ENCODE data around the gene ATG7. TPM values are rescaled to one million over a fixed set of nuclear protein-coding genes. Genes with fewer than 3 reads are reported as not detected.

ATG7 gene
- total and polyA plus RNA-seq, 2 experiments from 2014 or later: 22.2 to 22.9 TPM

DNA sequence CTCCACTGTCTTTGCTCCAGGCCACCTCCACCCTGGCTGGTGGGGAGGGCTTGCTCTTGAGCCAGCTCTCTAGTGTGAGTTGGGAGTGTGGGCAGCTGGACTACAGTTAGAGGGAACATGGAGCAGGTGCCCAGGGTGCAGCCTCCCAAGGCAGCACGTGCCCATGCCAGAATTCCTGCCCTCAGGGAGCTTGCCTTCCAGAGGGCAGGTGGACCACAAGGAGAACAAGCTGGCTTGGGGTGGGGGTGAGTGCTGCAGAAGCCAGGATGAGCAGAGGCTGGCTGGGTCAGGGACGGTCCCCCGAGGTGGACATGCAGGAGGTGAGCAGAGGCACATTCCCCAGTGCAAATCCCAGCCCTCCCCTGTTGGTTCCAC is 282.0 kb downstream of the ATG7 start:
- no peaks in the 10 kb centered on the region for H3K4me1 ChIP-seq (ENCODE audit: low read depth)

DNA sequence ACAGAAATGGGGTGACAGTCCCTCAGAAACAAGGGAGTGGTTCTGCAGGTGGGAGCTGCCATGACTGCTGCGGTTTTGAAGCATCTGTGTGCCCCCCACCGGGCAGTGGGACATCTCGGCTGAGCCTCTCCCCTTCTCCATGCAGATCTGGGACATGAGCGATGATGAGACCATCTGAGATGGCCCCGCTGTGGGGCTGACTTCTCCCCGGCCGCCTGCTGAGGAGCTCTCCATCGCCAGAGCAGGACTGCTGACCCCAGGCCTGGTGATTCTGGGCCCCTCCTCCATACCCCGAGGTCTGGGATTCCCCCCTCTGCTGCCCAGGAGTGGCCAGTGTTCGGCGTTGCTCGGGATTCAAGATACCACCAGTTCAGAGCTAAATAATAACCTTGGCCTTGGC is 282.5 kb downstream of the ATG7 start:
- H3K9me3 ChIP-seq (ENCODE audit: low read depth): no peaks in the 10 kb centered on the region
- TF ChIP-seq, protein P1, sequence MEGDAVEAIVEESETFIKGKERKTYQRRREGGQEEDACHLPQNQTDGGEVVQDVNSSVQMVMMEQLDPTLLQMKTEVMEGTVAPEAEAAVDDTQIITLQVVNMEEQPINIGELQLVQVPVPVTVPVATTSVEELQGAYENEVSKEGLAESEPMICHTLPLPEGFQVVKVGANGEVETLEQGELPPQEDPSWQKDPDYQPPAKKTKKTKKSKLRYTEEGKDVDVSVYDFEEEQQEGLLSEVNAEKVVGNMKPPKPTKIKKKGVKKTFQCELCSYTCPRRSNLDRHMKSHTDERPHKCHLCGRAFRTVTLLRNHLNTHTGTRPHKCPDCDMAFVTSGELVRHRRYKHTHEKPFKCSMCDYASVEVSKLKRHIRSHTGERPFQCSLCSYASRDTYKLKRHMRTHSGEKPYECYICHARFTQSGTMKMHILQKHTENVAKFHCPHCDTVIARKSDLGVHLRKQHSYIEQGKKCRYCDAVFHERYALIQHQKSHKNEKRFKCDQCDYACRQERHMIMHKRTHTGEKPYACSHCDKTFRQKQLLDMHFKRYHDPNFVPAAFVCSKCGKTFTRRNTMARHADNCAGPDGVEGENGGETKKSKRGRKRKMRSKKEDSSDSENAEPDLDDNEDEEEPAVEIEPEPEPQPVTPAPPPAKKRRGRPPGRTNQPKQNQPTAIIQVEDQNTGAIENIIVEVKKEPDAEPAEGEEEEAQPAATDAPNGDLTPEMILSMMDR (IDR thresholded peaks at IDR 0.05; ENCODE audit: low read depth, low read length): no peak
- H3K27me3 ChIP-seq: no peaks in the 10 kb centered on the region
- H3K4me3 ChIP-seq: no peak overlapping the region
- H3K36me3 ChIP-seq: peaks cover 23% of the 10 kb centered on the region
- DNase-seq (ENCODE audit: low read depth in 1 of 2, low spot score in 1 of 2): no peak
- peak overlapping the region; percentile 51 for H3K27ac ChIP-seq
- H3K4me1 ChIP-seq (ENCODE audit: low read depth): no peaks in the 10 kb centered on the region

More for the DNA sequence above, 282.0 kb downstream of the ATG7 start:
- H3K27ac ChIP-seq: peak overlapping the region; percentile 43
- H3K4me3 ChIP-seq: no peak overlapping the region
- no peaks in the 10 kb centered on the region for H3K27me3 ChIP-seq
- no peak for DNase-seq (ENCODE audit: low read depth in 1 of 2, low spot score in 1 of 2)
- no peaks in the 10 kb centered on the region for H3K9me3 ChIP-seq (ENCODE audit: low read depth)
- peaks cover 23% of the 10 kb centered on the region for H3K36me3 ChIP-seq
- TF ChIP-seq, protein P1 (IDR thresholded peaks at IDR 0.05; ENCODE audit: low read depth, low read length): no peak

DNA sequence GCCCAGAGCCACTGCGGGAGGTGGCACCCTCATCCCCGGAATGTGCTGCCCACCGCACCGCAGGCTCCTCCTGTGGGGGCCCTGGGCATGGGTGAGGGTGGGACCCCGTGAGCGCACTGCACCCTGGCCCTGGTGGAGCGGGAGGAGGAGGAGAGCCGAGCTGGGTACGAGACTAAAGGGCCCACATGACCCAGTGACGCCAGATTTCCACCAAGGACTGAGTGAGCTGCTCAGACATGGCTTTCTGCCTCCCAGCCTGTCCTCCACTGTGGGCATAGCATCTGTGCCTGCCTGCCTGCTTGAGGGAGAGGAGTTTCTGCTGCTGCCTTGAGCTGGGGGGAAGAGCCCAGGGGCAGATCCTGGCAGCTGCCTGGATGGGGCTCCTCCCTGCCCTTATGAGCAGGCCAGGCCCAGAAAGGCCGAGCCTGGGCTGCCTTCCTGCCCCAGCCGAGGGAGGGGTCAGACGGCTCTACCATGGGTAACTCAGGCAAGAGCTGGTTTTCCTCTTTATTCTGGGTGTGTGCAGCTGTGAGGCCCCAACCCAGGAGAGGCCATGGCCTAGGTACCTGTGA is 283.1 kb downstream of the ATG7 start:
- peaks cover 23% of the 10 kb centered on the region for H3K36me3 ChIP-seq
- no peak for DNase-seq (ENCODE audit: low read depth in 1 of 2, low spot score in 1 of 2)

DNA sequence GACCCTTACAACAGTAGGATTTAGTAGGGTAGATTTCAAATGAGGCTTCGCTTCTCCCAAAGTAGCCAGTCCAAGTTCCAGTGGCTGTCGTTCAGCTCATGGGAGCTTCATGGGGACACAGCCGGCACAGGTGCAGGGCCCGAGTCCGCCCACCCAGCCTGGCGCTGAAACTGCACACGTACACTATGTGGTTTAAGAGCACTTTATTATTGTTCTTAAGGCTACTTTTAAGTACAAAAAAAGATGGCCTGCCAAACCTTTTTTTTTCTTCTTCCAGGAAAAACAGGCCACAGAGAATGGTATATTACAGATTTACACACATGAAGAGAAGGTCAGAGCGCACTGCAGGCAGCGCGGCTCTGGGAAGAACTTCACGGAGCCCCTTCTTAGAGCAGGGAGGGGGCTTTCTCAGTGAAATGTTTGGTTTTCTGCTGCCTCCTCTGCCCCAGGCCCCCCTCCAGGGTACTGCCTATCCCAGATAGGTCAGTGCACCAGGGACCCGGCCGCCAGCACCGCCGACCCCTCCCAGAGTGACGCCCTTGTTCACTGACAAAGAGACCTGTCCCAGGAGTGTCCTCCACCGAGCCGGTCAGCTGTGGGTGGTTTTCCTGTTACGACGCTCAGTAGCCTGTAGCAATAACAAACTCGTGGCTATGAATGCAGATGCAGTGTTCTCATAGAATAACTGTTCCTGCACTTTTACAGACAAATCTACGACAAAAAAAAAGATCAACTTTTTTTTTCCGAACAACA is 283.9 kb downstream of the ATG7 start:
- no peak overlapping the region for H3K4me3 ChIP-seq

More for the DNA sequence above, 283.1 kb downstream of the ATG7 start:
- TF ChIP-seq, protein P1 (IDR thresholded peaks at IDR 0.05; ENCODE audit: low read depth, low read length): no peak
- Histone ChIP-seq H3K4me3 (no peak overlapping the region), H3K27ac (peak overlapping the region; percentile 51), H3K4me1 (ENCODE audit: low read depth) (no peaks in the 10 kb centered on the region), H3K9me3 (ENCODE audit: low read depth) (no peaks in the 10 kb centered on the region), H3K27me3 (no peaks in the 10 kb centered on the region)

DNA sequence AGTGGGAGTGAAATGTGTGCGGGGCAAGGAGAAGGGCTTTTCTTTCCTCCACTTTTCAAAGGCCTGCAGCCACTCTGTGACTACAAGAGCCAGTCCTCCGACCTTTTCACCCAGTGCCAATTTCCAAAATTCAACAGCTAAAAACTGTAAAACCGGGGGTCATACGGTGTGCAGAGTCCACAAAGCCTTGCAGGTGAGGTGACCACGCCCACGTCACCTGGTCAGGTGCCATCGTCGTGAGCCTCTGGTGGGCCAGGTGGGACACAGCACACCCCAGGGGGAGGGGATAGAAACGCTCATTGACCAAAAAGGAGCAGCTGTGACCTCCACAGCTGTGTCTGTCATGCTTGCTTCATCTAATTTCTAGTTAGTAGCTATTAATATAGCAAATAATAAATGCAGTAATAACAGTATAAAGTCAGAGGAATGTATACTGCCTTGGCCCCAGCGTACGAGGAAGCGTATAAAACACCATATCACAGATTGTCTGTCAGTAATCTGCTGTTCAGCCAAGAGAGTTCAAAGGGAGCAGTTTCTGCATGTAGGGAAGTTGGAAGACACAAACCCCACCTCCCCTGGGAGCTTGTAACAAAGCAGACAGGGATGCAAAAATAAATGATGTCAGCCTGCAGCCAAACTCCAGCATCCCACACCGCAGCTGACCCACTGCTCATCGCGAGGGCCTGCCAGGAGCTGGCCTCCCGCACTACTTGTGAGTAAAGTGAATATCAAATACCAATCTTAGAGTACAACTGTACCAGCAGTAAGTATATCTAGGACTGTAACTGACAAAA is 284.9 kb downstream of the ATG7 start:
- peak overlapping the region; percentile 25 for H3K27ac ChIP-seq
- H3K36me3 ChIP-seq: peaks cover 23% of the 10 kb centered on the region

More for the DNA sequence above, 283.9 kb downstream of the ATG7 start:
- Histone ChIP-seq H3K27me3 (no peaks in the 10 kb centered on the region), H3K36me3 (peaks cover 23% of the 10 kb centered on the region), H3K27ac (peak overlapping the region; percentile 51), H3K9me3 (ENCODE audit: low read depth) (no peaks in the 10 kb centered on the region), H3K4me1 (ENCODE audit: low read depth) (peaks cover 6% of the 10 kb centered on the region)
- DNase-seq (ENCODE audit: low read depth in 1 of 2, low spot score in 1 of 2): no peak
- TF ChIP-seq, protein P1 (IDR thresholded peaks at IDR 0.05; ENCODE audit: low read depth, low read length): no peak

More for the DNA sequence above, 284.9 kb downstream of the ATG7 start:
- TF ChIP-seq, protein P1 (IDR thresholded peaks at IDR 0.05; ENCODE audit: low read depth, low read length): no peak
- H3K9me3 ChIP-seq (ENCODE audit: low read depth): no peaks in the 10 kb centered on the region
- peaks cover 6% of the 10 kb centered on the region for H3K4me1 ChIP-seq (ENCODE audit: low read depth)
- H3K27me3 ChIP-seq: no peaks in the 10 kb centered on the region
- DNase-seq (ENCODE audit: low read depth in 1 of 2, low spot score in 1 of 2): peak in 1 of 2 donors; percentile 89
- no peak overlapping the region for H3K4me3 ChIP-seq

All from cardiac muscle cell (in vitro differentiated cells and primary cell).